ENCODE results near the gene SCG2. TPM values are rescaled to one million over a fixed set of nuclear protein-coding genes. Genes with fewer than 3 reads are reported as not detected.

SCG2 gene
- polyA plus RNA-seq, 2 donors = 0.09 to 0.20 TPM

- 89 to 90% methylated on average over 1 of the region's 1 CpG for WGBS, 2 donors
- H3K36me3 ChIP-seq (ENCODE audit: control insufficient read depth in 2 of 2, insufficient read depth in 2 of 2, low read length in 1 of 2) = no peaks in the 10 kb centered on the region
Observed at GRCh38 chr2:223614534-223614933, 12.4 kb upstream of the SCG2 start.

GRCh38 chr2:223613017-223613950 lies 11.1 kb upstream of the SCG2 start:
- peak overlapping the region in 1 of 2 donors; percentile 14 for H3K4me3 ChIP-seq (ENCODE audit: low read depth in 1 of 2, low read length in 2 of 2)
- no peaks in the 10 kb centered on the region for H3K36me3 ChIP-seq (ENCODE audit: control insufficient read depth in 2 of 2, insufficient read depth in 2 of 2, low read length in 1 of 2)

More at GRCh38 chr2:223614534-223614933, 12.4 kb upstream of the SCG2 start:
- Histone ChIP-seq H3K27ac (ENCODE audit: low read depth in 2 of 2, low read length in 1 of 2) (no peak overlapping the region), H3K4me3 (ENCODE audit: low read depth in 1 of 2, low read length in 2 of 2) (no peak overlapping the region), H3K4me1 (ENCODE audit: control insufficient read depth in 2 of 2, insufficient read depth in 2 of 2, low read length in 1 of 2) (no peaks in the 10 kb centered on the region), H3K27me3 (ENCODE audit: control insufficient read depth in 1 of 2, insufficient read depth in 2 of 2, low read length in 2 of 2) (no peaks in the 10 kb centered on the region), H3K9me3 (ENCODE audit: control insufficient read depth in 2 of 2, insufficient read depth in 1 of 2, low read depth in 1 of 2, low read length in 1 of 2) (no peaks in the 10 kb centered on the region)

GRCh38 chr2:223612501-223612900 lies 10.3 kb upstream of the SCG2 start:
- no peaks in the 10 kb centered on the region for H3K36me3 ChIP-seq (ENCODE audit: control insufficient read depth in 2 of 2, insufficient read depth in 2 of 2, low read length in 1 of 2)
- no peaks in the 10 kb centered on the region for H3K27me3 ChIP-seq (ENCODE audit: control insufficient read depth in 1 of 2, insufficient read depth in 2 of 2, low read length in 2 of 2)
- peak overlapping the region in 1 of 2 donors; percentile 40 for H3K27ac ChIP-seq (ENCODE audit: low read depth in 2 of 2, low read length in 1 of 2)
- WGBS, 2 donors = 47 to 51% methylated on average over 5 of the region's 5 CpGs
- no peaks in the 10 kb centered on the region for H3K9me3 ChIP-seq (ENCODE audit: control insufficient read depth in 2 of 2, insufficient read depth in 1 of 2, low read depth in 1 of 2, low read length in 1 of 2)
- no peak overlapping the region for H3K4me3 ChIP-seq (ENCODE audit: low read depth in 1 of 2, low read length in 2 of 2)
- no peaks in the 10 kb centered on the region for H3K4me1 ChIP-seq (ENCODE audit: control insufficient read depth in 2 of 2, insufficient read depth in 2 of 2, low read length in 1 of 2)

More at GRCh38 chr2:223613017-223613950, 11.1 kb upstream of the SCG2 start:
- no peaks in the 10 kb centered on the region for H3K4me1 ChIP-seq (ENCODE audit: control insufficient read depth in 2 of 2, insufficient read depth in 2 of 2, low read length in 1 of 2)
- H3K27me3 ChIP-seq (ENCODE audit: control insufficient read depth in 1 of 2, insufficient read depth in 2 of 2, low read length in 2 of 2) = no peaks in the 10 kb centered on the region
- WGBS, 2 donors = 7% methylated on average over 35 of the region's 35 CpGs
- peak overlapping the region in 1 of 2 donors; percentile 40 for H3K27ac ChIP-seq (ENCODE audit: low read depth in 2 of 2, low read length in 1 of 2)
- H3K9me3 ChIP-seq (ENCODE audit: control insufficient read depth in 2 of 2, insufficient read depth in 1 of 2, low read depth in 1 of 2, low read length in 1 of 2) = no peaks in the 10 kb centered on the region

- no peaks in the 10 kb centered on the region for H3K27me3 ChIP-seq (ENCODE audit: control insufficient read depth in 1 of 2, insufficient read depth in 2 of 2, low read length in 2 of 2)
- H3K9me3 ChIP-seq (ENCODE audit: control insufficient read depth in 2 of 2, insufficient read depth in 1 of 2, low read depth in 1 of 2, low read length in 1 of 2) = no peaks in the 10 kb centered on the region
- no peak overlapping the region for H3K27ac ChIP-seq (ENCODE audit: low read depth in 2 of 2, low read length in 1 of 2)
- H3K36me3 ChIP-seq (ENCODE audit: control insufficient read depth in 2 of 2, insufficient read depth in 2 of 2, low read length in 1 of 2) = no peaks in the 10 kb centered on the region
- H3K4me3 ChIP-seq (ENCODE audit: low read depth in 1 of 2, low read length in 2 of 2) = no peak overlapping the region
- H3K4me1 ChIP-seq (ENCODE audit: control insufficient read depth in 2 of 2, insufficient read depth in 2 of 2, low read length in 1 of 2) = no peaks in the 10 kb centered on the region
- WGBS, 2 donors = 93 to 96% methylated on average over 2 of the region's 2 CpGs
Observed at GRCh38 chr2:223611061-223611460, 8.9 kb upstream of the SCG2 start.

GRCh38 chr2:223607476-223607875 lies 5.3 kb upstream of the SCG2 start:
- H3K9me3 ChIP-seq (ENCODE audit: control insufficient read depth in 2 of 2, insufficient read depth in 1 of 2, low read depth in 1 of 2, low read length in 1 of 2) = no peaks in the 10 kb centered on the region
- H3K27ac ChIP-seq (ENCODE audit: low read depth in 2 of 2, low read length in 1 of 2) = no peak overlapping the region
- no peak overlapping the region for H3K4me3 ChIP-seq (ENCODE audit: low read depth in 1 of 2, low read length in 2 of 2)
- H3K27me3 ChIP-seq (ENCODE audit: control insufficient read depth in 1 of 2, insufficient read depth in 2 of 2, low read length in 2 of 2) = no peaks in the 10 kb centered on the region
- no peaks in the 10 kb centered on the region for H3K36me3 ChIP-seq (ENCODE audit: control insufficient read depth in 2 of 2, insufficient read depth in 2 of 2, low read length in 1 of 2)
- 68 to 78% methylated on average over 5 of the region's 5 CpGs for WGBS, 2 donors
- H3K4me1 ChIP-seq (ENCODE audit: control insufficient read depth in 2 of 2, insufficient read depth in 2 of 2, low read length in 1 of 2) = no peaks in the 10 kb centered on the region

- Histone ChIP-seq H3K4me3 (ENCODE audit: low read depth in 1 of 2, low read length in 2 of 2) (no peak overlapping the region), H3K4me1 (ENCODE audit: control insufficient read depth in 2 of 2, insufficient read depth in 2 of 2, low read length in 1 of 2) (no peaks in the 10 kb centered on the region), H3K9me3 (ENCODE audit: control insufficient read depth in 2 of 2, insufficient read depth in 1 of 2, low read depth in 1 of 2, low read length in 1 of 2) (no peaks in the 10 kb centered on the region), H3K27ac (ENCODE audit: low read depth in 2 of 2, low read length in 1 of 2) (no peak overlapping the region), H3K27me3 (ENCODE audit: control insufficient read depth in 1 of 2, insufficient read depth in 2 of 2, low read length in 2 of 2) (no peaks in the 10 kb centered on the region), H3K36me3 (ENCODE audit: control insufficient read depth in 2 of 2, insufficient read depth in 2 of 2, low read length in 1 of 2) (no peaks in the 10 kb centered on the region)
- 31 to 34% methylated on average over 1 of the region's 1 CpG for WGBS, 2 donors
Observed at GRCh38 chr2:223606946-223607345, 4.8 kb upstream of the SCG2 start.

GRCh38 chr2:223604231-223604630 lies 2.1 kb upstream of the SCG2 start:
- Histone ChIP-seq H3K27me3 (ENCODE audit: control insufficient read depth in 1 of 2, insufficient read depth in 2 of 2, low read length in 2 of 2) (no peaks in the 10 kb centered on the region), H3K4me3 (ENCODE audit: low read depth in 1 of 2, low read length in 2 of 2) (no peak overlapping the region), H3K36me3 (ENCODE audit: control insufficient read depth in 2 of 2, insufficient read depth in 2 of 2, low read length in 1 of 2) (no peaks in the 10 kb centered on the region), H3K27ac (ENCODE audit: low read depth in 2 of 2, low read length in 1 of 2) (no peak overlapping the region), H3K4me1 (ENCODE audit: control insufficient read depth in 2 of 2, insufficient read depth in 2 of 2, low read length in 1 of 2) (no peaks in the 10 kb centered on the region), H3K9me3 (ENCODE audit: control insufficient read depth in 2 of 2, insufficient read depth in 1 of 2, low read depth in 1 of 2, low read length in 1 of 2) (no peaks in the 10 kb centered on the region)
- WGBS, 2 donors = 68 to 70% methylated on average over 2 of the region's 2 CpGs

GRCh38 chr2:223602972-223603371 lies 811 bp upstream of the SCG2 start:
- 61 to 64% methylated on average over 2 of the region's 2 CpGs for WGBS, 2 donors
- Histone ChIP-seq H3K27ac (ENCODE audit: low read depth in 2 of 2, low read length in 1 of 2) (no peak overlapping the region), H3K4me1 (ENCODE audit: control insufficient read depth in 2 of 2, insufficient read depth in 2 of 2, low read length in 1 of 2) (no peaks in the 10 kb centered on the region), H3K27me3 (ENCODE audit: control insufficient read depth in 1 of 2, insufficient read depth in 2 of 2, low read length in 2 of 2) (no peaks in the 10 kb centered on the region), H3K4me3 (ENCODE audit: low read depth in 1 of 2, low read length in 2 of 2) (no peak overlapping the region), H3K36me3 (ENCODE audit: control insufficient read depth in 2 of 2, insufficient read depth in 2 of 2, low read length in 1 of 2) (no peaks in the 10 kb centered on the region), H3K9me3 (ENCODE audit: control insufficient read depth in 2 of 2, insufficient read depth in 1 of 2, low read depth in 1 of 2, low read length in 1 of 2) (no peaks in the 10 kb centered on the region)

- Histone ChIP-seq H3K27ac (ENCODE audit: low read depth in 2 of 2, low read length in 1 of 2) (no peak overlapping the region), H3K27me3 (ENCODE audit: control insufficient read depth in 1 of 2, insufficient read depth in 2 of 2, low read length in 2 of 2) (no peaks in the 10 kb centered on the region), H3K9me3 (ENCODE audit: control insufficient read depth in 2 of 2, insufficient read depth in 1 of 2, low read depth in 1 of 2, low read length in 1 of 2) (no peaks in the 10 kb centered on the region), H3K4me1 (ENCODE audit: control insufficient read depth in 2 of 2, insufficient read depth in 2 of 2, low read length in 1 of 2) (no peaks in the 10 kb centered on the region), H3K36me3 (ENCODE audit: control insufficient read depth in 2 of 2, insufficient read depth in 2 of 2, low read length in 1 of 2) (no peaks in the 10 kb centered on the region), H3K4me3 (ENCODE audit: low read depth in 1 of 2, low read length in 2 of 2) (no peak overlapping the region)
Observed at GRCh38 chr2:223601018-223601417, 1.1 kb downstream of the SCG2 start.
